Neutrophil (primary cell): ENCODE results near the gene POLN.
"Not testable (repeated sequence)": the region's sequence is repeated elsewhere in the genome, so short reads cannot be mapped to it uniquely, and the experiment has no call there.

ENCODE experiments used
- H3K27ac ChIP-seq: fragments of 200-600 bp; sonication (generic); 2 replicates; pipeline ENCODE4 v1.5.1; 2016; ENCODE audit warnings: mild to moderate bottlenecking, moderate library complexity
- H3K27me3 ChIP-seq: fragments of 200-600 bp; sonication (generic); 2 replicates; pipeline ENCODE4 v1.6.0; 2016; ENCODE audit warnings: mild to moderate bottlenecking
- H3K36me3 ChIP-seq: fragments of 200-600 bp; sonication (generic); 2 replicates; pipeline ENCODE4 v1.5.1; 2017
- H3K4me1 ChIP-seq, 2 experiments: fragments of 200-600 bp in 1 of 2; sonication (generic) in 1 of 2; 1 replicate in 1 of 2; 2 replicates in 1 of 2; pipeline versions ENCODE4 v1.5.1 to v1.6.1; 2013 to 2016; ENCODE audit warnings: low read depth in 1 of 2, low read length in 1 of 2, mild to moderate bottlenecking in 1 of 2, moderate library complexity in 1 of 2; ENCODE audit not compliant: control insufficient read depth in 1 of 2, insufficient read depth in 1 of 2
- H3K4me3 ChIP-seq, 2 experiments: fragments of 200-600 bp in 1 of 2; sonication (generic) in 1 of 2; 1 replicate in 1 of 2; 2 replicates in 1 of 2; pipeline ENCODE4 v1.5.1; 2013 to 2016; ENCODE audit warnings: low read depth in 1 of 2, low read length in 1 of 2, mild to moderate bottlenecking in 1 of 2, moderate library complexity in 1 of 2
- H3K9me3 ChIP-seq: fragments of 200-600 bp; sonication (generic); 2 replicates; pipeline ENCODE4 v1.5.1; 2016
- TF ChIP-seq, protein P1 (sequence below): fragments of 200-600 bp; sonication (generic); IDR thresholded peaks from 2 replicates; pipeline ENCODE4 v1.5.1; 2016; ENCODE audit warnings: antibody characterized with exemption

Gene POLN

DNA sequence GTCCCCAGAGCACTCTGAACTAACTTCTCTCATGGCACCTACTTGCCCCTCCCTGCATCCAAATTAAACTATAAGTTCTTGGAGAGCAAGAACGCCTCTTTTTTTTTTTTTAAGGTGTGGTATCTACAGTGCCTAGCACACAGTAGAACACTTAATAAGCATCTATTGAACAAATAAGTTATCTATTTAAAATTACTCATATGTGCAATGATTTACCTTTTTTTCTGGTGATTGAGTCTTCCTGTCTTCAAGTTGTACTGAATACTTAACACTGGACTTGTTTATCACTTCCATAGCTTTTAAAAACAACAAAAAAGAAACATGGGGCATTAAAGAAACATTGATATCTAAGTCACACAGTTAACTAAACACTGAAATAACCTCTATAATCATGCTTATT lies 29.1 kb downstream of the POLN start:
- Histone ChIP-seq H3K4me3 (no peak overlapping the region), H3K36me3 (no peaks in the 10 kb centered on the region), H3K4me1 (no peaks in the 10 kb centered on the region), H3K27me3 (no peaks in the 10 kb centered on the region), H3K9me3 (no peaks in the 10 kb centered on the region), H3K27ac (no peak overlapping the region)
- TF ChIP-seq, protein P1, sequence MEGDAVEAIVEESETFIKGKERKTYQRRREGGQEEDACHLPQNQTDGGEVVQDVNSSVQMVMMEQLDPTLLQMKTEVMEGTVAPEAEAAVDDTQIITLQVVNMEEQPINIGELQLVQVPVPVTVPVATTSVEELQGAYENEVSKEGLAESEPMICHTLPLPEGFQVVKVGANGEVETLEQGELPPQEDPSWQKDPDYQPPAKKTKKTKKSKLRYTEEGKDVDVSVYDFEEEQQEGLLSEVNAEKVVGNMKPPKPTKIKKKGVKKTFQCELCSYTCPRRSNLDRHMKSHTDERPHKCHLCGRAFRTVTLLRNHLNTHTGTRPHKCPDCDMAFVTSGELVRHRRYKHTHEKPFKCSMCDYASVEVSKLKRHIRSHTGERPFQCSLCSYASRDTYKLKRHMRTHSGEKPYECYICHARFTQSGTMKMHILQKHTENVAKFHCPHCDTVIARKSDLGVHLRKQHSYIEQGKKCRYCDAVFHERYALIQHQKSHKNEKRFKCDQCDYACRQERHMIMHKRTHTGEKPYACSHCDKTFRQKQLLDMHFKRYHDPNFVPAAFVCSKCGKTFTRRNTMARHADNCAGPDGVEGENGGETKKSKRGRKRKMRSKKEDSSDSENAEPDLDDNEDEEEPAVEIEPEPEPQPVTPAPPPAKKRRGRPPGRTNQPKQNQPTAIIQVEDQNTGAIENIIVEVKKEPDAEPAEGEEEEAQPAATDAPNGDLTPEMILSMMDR, result no peak

DNA sequence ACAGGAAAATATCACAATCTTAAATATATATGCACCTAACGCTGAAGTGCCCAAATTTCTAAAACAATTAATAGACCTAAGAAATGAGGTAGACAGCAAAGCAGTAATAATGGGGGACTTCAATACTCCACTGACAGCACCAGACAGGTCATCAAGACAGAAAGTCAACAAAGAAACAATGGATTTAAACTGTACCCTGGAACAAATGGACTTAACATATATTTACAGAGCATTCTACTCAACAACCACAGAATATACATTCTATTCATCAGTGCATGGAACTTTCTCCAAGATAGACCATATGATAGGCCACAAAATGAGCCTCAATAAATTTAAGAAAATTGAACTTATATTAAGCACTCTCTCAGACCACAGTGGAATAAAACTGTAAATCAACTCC lies 39.1 kb downstream of the POLN start:
- not testable (repeated sequence) for H3K4me3 ChIP-seq, H3K27me3 ChIP-seq, H3K4me1 ChIP-seq, H3K36me3 ChIP-seq, H3K9me3 ChIP-seq, H3K27ac ChIP-seq

DNA sequence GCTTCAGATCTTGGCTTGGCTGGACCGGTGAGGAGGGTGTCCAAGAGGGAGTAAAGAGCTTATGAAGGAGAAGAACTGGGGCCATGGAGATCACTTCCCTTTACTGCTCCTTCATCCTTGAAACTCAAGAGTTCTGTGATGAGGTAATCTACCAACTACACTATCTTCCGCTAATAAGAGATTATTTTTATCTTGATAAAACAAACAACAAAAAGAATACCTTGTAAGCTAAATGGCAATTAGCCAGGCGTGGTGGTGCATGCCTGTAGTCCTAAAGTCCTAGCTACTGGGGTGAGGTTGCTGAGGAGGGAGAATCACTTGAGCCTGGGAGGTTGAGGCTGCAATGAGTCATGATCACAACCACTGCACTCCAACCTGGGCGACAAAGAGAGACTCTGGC lies 47.4 kb downstream of the POLN start:
- H3K36me3 ChIP-seq, result no peaks in the 10 kb centered on the region
- TF ChIP-seq, protein P1, result no peak
- H3K27me3 ChIP-seq, result no peaks in the 10 kb centered on the region
- H3K4me3 ChIP-seq, result no peak overlapping the region
- H3K9me3 ChIP-seq, result no peaks in the 10 kb centered on the region
- no peak overlapping the region for H3K27ac ChIP-seq
- H3K4me1 ChIP-seq, result no peaks in the 10 kb centered on the region

DNA sequence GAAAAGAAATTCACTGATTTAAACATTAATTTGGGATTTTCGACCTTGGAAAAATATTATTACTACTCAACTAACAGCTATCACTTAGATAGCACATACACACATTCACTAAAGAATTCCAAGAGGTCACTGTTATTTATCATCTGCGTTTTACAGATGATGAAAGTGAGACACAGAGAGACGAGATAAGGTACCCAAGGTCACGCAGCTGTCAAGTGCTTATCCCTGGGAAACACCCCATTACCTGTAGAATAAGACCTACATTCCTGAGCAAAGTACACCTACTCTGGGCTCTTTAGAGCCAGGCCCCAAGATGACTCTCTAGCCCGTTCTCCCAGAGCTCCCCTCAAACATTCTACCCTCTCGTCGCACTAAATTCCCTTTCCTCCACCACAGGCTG lies 48.6 kb downstream of the POLN start:
- TF ChIP-seq, protein P1, result no peak
- Histone ChIP-seq H3K9me3 (no peaks in the 10 kb centered on the region), H3K27me3 (no peaks in the 10 kb centered on the region), H3K27ac (no peak overlapping the region), H3K36me3 (no peaks in the 10 kb centered on the region), H3K4me1 (no peaks in the 10 kb centered on the region), H3K4me3 (no peak overlapping the region)

DNA sequence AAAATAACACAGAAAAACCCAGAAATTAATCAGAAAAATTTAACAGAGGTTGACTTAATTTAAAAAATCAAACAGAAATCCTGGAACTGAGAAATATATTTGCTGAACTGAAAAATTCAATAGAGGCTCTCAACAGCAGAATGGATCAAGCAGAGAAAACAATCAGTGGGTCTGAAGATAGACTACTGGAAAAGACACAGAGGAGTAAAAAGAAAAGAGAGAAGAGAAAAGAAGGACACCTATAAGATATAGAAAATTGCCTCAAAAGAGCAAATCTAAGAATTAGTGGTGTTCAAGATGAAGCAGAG lies 55.1 kb downstream of the POLN start:
- H3K36me3 ChIP-seq, result no peaks in the 10 kb centered on the region
- TF ChIP-seq, protein P1, result no peak
- H3K4me1 ChIP-seq, result no peaks in the 10 kb centered on the region
- H3K9me3 ChIP-seq, result no peaks in the 10 kb centered on the region
- H3K27ac ChIP-seq, result no peak overlapping the region
- no peaks in the 10 kb centered on the region for H3K27me3 ChIP-seq
- H3K4me3 ChIP-seq, result no peak overlapping the region

DNA sequence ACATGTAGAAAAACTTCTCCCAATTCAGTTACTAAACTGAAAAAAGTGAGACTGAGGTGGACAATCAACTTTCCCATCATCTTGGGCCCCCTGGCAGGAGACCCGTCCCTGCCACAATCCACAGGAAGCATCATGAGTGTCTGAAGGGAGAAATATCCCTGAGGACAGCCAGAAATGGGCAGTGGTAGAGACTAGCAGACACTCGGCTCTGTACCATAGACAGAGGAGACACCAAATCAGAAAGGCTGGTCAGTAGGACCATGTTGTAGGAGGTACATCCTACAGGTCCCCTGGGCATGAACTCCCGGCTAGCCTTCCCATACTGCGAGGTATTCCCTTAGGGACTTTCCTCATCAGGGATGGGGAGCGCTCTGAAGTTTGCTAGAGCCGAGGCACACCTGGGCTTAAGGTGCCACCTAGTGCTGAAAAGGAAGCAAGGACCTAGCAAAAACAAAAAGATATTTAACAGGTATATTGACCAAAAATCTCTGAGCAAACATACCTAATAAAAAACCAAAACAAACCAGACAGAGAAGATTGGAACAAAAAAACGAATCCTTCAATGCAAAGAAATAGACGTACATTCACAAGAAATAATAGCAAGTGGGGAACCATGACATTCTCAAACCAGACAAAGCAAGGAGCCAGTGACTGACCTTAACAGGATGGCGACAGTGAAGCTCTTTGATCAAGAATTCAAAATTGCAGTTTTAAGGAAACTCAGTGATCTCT lies 55.6 kb downstream of the POLN start:
- Histone ChIP-seq H3K36me3 (no peaks in the 10 kb centered on the region), H3K27me3 (no peaks in the 10 kb centered on the region), H3K4me1 (no peaks in the 10 kb centered on the region), H3K4me3 (no peak overlapping the region), H3K9me3 (no peaks in the 10 kb centered on the region), H3K27ac (no peak overlapping the region)
- TF ChIP-seq, protein P1, result no peak
